CD4-positive, alpha-beta T cell treated with Interleukin-21 for 1 hour (primary cell): ENCODE results near the gene ITPR2.
A peak's percentile ranks its signal among the peaks of the same experiment; 100 is the strongest.
"Not testable (repeated sequence)": the region's sequence is repeated elsewhere in the genome, so short reads cannot be mapped to it uniquely, and the experiment has no call there.

Experiments
- DNase-seq: peaks from one replicate; pipeline ENCODE4 v3.0.0-alpha.2; 2020

ITPR2 gene

GRCh38 chr12:26848156-26848825 is 15.3 kb upstream of the ITPR2 start:
- no peak for DNase-seq

GRCh38 chr12:26847431-26847830 is 14.4 kb upstream of the ITPR2 start:
- no peak for DNase-seq

DNA sequence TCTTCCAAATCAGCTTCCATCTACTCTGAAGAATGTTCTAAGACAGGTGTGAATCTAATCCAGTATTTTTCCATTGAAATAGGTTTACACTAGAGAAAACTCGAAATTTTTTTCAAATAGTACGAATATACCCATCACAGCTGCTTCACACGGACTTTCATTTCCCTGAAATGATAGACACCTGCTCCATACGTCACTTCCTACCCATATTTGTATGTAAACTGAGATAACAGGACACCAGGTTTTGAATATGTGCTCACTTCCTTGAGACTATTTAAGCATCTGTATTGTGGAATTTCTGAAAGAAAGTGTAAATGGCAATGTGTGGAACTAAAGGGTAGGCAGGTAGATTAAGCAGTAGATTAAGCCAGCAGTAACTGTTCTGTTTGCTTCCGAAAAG is 13.4 kb upstream of the ITPR2 start:
- no peak for DNase-seq

DNA sequence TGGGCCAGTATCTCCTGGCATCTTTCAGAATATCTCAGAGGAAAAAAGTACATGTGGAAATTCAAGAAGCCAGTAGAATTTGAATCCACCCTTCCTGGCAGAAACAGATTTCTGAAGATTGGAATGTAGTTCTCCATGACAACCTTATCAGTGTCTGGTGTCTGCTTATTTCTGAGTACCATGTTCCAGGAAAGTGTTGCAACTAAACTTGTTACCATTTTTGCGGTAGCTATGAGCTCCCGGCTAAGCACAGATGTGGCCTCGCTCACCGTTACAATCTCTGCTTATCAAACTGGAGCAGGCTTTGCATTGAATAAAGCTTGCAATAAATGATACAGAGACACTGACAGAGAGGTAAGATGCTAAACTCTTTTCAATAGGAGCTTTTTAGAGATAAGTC is 13.0 kb upstream of the ITPR2 start:
- no peak for DNase-seq

DNA sequence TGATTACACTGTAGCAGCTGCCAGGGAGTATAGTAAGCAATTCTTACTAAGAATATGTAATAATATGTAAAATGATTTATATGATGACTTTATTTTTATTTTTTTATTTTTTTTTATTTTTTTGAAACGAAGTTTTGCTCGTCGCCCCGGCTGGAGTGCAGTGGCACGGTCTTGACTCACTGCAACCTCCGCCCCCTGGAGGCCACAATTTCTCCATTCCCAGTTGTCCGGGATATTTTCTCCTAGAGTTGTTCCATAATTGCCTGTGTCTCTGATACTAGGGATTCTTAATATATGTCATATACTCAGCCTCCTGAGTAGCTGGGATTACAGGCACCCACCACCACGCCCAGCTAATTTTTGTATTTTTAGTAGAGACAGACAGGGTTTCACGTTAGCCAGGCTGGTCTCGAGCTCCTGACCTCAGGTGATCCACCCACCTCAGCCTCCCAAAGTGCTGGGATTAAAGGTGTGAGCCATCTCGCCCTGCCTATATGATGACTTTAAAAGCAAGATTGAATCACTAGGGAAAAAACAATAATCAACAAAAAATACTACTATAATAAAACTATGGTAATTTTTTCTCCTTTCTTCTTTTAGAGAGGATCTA is 12.2 kb upstream of the ITPR2 start:
- DNase-seq = peak; percentile 19

DNA sequence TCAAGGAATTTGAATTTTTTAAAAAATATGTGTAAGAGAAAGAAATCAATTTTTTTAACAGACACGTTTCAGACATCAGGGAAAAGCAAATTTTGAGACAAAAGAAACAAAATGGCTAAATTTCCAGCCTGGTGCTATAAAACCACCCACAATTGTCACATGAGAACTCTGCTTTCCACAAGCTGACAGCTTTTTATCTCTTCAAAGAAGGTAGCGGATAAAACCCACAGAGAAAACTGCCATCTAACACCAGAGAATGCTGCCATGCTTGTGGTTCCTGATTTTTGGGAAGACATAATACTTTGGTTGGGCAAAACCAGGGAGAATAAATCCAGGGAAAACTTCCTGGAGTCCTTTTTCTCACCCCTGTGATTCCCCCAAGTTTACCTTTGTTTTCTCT is 10.3 kb upstream of the ITPR2 start:
- no peak for DNase-seq

GRCh38 chr12:26841085-26841484 is 8.1 kb upstream of the ITPR2 start:
- no peak for DNase-seq

DNA sequence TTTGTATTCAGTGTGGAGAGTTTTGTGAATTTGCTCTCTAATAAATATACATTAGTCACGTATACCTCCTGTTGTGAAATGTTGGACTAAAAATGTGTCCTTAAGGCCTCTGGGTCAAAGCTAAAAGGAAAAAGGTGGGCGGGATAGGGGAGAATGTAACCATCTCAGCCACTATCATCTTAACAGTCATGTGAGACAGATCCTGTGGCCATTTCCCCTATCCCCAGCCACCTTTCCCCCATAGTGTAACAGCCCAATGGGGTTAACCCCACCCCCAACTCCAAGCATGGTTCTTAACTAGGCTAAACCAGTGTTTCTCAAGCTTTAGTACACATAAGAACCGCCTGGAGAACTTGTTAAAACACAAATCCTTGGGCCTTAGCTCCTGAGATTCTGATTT is 6.5 kb upstream of the ITPR2 start:
- DNase-seq = no peak

DNA sequence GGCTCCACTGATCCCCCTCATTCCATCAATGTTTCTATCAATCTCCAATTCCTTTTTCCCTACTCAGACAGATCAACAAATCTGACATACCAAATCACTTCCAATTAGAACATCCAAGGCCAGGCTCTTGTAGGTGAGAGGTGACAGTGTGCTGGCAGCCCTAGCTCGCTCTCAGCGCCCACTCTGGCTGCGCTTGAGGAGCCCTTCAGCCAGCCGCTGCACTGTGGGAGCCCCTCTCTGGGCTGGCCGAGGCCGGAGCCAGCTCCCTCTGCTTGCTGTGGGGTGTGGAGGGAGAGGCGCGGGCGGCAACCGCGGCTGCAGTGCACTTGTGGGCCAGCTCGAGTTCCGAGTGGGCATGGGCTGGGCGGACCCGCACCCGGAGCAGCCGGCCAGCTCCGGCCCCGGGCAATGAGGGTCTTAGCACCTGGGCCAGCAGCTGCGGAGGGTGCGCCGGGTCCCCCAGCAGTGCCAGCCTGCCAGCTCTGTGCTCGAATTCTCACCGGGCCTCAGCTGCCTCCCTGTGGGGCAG is 6.0 kb upstream of the ITPR2 start:
- DNase-seq = no peak

- no peak for DNase-seq
Measured at GRCh38 chr12:26836201-26836600, 3.2 kb upstream of the ITPR2 start.

DNA sequence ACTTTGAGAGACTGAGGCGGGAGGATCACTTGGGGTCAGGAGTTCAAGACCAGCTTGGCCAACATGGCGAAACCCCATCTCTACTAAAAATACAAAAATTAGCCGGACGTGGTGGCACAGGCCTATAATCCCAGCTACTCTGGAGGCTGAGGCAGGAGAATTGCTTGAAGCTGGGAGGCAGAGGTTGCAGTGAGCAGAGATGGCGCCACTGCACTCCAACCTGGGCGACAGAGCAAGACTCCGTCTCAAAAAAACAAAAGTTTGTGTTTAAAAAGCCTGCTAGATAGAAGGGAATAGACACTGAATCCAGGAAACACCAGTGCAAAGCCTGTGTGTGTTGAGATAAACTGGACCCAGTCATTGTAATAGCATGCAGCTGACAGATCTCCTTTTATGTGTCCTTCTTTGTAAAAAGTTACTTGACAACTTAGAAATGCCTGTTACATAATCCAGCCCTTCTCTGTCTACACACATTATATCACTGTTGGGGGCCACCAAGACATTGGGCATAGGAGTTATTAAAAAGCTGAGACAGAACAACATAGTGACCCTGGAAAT is 1.6 kb upstream of the ITPR2 start:
- DNase-seq = not testable (repeated sequence)

- peak; percentile 34 for DNase-seq
Measured at GRCh38 chr12:26833743-26834490, 923 bp upstream of the ITPR2 start.

DNA sequence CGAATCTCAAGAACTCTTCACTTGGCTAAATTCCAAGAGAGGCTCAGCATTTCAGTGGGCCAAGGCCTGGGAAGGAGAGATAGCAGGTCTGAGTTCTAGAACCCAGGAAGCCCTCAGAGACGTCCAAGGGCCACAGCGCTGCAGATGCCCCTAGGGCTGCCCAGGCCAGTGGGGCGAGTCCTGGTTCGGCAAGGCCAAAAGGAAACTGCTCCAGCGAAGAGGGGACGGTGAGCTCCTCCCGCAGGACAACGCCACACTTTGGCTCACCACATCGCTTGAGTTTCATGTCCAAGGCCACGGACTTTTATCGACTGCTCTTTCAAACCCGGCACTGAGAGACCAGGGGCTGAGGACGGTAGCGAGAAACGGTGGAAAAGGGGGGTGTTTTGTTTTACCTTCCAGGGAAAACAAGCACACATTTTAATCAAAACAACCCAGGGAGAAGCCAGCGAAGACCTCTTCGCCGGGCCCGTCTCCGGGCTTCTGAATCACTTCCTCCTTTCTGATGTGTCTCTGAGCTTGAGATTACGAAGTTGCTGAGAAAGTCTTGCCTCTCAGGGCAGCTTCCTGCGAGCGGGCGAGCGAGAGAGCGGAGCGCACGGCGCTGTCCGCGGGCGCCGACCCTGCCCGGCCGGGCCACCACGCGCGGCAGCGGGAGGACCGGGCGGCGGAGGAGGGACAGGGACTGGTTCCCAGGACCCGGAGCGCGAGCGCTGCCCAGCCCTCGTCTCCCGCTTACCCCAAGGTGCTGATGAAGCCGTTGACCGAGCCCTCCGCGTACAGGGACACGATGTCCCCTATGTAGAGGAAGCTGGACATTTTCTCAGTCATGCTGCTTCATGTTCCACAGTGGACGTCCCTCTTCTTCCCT is 808 bp downstream of the ITPR2 start:
- peak; percentile 67 for DNase-seq

- DNase-seq = no peak
Measured at GRCh38 chr12:26830783-26831551, 2.0 kb downstream of the ITPR2 start.

DNA sequence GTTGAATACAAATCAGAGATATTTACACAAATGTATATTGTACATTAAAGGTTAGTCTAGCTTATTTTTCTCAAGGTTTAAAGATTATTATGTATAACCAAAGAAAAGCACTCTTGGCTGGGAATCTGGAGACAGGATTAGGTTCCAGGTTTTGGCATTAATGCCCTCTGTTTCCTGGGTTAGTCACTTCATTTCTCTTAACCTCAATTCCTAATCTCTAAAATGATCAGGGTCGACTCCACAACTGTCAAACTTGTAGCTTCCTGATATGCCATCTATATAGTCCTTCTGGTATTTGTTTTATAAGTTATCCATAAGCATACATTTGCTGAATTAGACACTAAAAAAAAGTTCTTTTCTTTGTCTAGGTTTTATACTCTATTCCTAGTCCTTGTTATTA is 2.6 kb downstream of the ITPR2 start:
- DNase-seq = no peak

DNA sequence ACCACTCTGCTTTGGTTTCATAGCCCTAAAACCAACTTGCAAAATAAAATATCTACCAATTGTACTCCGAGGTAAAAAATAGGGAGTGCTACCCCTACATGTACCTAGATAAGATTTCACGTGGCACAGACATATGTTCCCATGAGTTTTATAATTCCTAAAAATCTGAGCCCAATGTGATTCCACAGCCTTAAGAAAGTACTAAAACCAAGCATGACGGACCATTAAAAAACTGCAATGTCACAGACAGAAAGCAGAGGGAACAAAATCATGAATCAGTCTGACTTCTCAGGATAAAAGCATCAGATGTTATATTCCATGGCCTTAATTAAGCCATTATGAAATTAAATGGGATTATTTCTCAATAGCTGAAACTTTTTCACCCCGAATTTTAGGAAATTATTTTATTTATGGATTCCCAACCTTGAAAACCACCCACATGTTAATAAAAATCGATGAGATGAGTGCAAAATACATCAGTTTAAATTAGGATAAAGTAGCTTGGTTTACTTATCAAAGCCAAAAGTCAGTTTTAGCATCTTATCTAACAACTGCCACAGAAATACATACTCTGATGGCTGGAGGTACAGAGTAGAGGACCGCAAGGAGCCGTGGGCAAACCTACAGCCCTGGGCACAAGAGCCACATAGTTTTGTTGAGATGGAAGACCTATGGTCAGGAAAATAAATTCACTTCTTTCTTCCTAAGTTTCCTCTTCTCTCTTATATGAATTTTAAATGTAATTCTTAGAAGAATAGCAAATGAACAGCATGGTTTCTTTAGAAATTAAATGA is 4.5 kb downstream of the ITPR2 start:
- no peak for DNase-seq

DNA sequence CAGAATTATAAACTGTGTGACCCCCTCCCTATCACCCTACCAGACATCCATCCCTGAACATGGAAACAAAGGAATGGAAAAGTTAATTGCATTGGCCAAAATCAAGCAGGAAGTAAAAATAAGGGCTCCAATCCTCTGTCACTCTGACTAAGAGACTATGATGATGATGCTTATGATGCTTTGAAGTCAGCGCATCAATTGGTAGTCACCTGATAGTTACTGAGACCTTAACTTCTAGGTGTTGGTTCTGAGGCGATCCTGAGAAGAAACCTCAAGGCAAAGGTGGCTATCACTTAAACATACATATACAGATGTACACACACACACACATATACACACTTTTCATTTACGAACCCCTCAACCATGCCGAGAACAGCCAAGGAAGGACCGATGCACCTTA is 6.6 kb downstream of the ITPR2 start:
- DNase-seq = no peak

DNA sequence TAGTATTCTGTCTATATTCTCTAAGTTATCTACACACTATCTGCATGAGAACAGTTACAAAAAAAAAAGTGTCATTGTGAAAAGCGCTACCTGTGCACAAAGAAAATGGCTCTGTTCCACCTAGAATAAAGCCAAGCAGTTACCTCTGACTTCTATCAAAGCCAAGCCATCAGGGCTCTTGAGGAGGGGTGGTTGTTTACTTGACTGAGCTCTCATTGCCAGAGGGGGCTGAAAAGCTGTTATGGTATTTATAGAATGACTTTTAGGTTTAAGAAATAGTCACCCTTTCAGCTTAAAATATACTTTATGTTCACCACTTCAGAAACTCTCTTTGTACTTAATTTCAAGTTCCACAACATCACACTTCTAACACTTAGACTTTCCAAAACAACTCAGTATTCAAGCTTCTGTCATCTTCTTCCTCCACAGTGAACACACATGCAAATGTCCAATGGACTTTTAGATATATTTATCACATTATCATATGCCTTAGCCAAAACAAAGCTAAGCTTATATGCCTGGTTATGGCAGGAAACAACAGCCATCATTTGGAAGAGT is 7.5 kb downstream of the ITPR2 start:
- no peak for DNase-seq

DNA sequence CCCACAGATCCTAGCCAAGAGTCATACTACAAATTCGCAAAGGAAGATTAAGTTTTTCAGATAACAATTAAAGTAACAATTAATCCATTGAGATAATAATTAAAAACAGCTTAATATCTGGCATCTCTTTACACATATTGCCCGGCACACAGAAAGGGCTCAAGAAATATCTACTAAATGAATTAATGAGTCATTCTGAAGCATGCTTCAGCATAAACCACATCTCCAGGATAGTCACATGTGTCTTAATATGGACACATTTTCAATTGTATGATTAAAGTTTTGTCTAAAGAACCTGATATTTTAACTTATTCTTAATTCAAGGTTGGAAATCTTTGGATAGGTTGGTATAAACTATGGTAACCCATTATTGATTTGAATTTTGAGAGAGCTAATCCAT is 9.6 kb downstream of the ITPR2 start:
- DNase-seq = no peak

DNA sequence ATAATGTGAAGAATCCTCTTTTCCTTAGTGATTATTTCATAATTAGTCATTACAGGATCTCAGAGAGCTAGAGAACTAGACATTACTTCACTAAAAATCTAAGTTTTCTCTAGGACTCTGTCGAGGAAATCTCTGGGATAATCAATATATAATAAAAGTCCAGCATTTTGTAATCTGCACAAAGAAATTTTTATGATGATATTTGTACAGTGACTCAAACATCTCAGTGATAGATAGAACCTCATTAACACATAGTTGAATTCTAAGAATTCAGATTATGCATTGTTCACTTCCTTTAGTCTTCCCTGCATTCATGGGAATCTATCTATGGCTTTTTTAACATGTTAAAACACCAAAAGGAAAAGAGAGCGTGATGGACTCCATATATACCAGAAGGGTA is 11.0 kb downstream of the ITPR2 start:
- DNase-seq = no peak

DNA sequence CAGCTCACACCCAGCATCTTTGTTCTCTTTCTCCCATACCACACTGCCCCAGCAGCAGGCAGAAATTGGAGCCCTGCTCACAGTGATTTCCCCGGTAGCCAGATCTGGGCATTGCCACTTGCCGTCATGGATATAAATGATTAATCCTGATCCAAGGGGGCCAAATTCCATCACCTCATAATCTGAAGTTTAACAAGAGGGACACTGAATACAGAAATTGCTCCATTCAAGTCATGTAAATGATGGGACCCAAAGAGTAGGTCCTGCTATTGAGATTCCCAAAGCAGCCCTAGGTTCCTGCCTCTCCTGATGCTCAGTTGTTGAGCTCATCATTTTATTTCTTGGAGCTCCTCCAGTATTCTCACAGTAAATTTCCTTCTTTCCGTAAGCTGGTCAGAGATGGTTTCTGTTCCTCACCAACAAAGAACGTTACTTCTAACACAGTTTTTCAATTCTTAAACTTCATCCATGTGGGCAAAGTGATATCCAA is 11.7 kb downstream of the ITPR2 start:
- no peak for DNase-seq
